ENCODE results near the gene MEGF11. TPM values are rescaled to one million over a fixed set of nuclear protein-coding genes. Genes with fewer than 3 reads are reported as not detected.

Gene MEGF11
- total RNA-seq, 1 donor from 2014 or later = 0.77 TPM

- H3K4me3 Mint-ChIP-seq (ENCODE audit: unreplicated experiment) = no peak overlapping the region
- peaks cover 3% of the 10 kb centered on the region for H3K27me3 Mint-ChIP-seq (ENCODE audit: unreplicated experiment)
- H3K4me1 Mint-ChIP-seq (ENCODE audit: unreplicated experiment) = no peaks in the 10 kb centered on the region
- no peaks in the 10 kb centered on the region for H3K36me3 Mint-ChIP-seq (ENCODE audit: low read depth, unreplicated experiment)
- DNase-seq (ENCODE audit: low spot score) = no peak
- H3K9me3 Mint-ChIP-seq (ENCODE audit: unreplicated experiment) = no peaks in the 10 kb centered on the region
- H3K27ac Mint-ChIP-seq (ENCODE audit: unreplicated experiment) = no peak overlapping the region
- no peak for TF ChIP-seq CTCF (IDR thresholded peaks at IDR 0.05; ENCODE audit: unreplicated experiment)
Measured at GRCh38 chr15:66172324-66172980, 81.1 kb downstream of the MEGF11 start.

- Mint-ChIP-seq H3K9me3 (ENCODE audit: unreplicated experiment) (no peaks in the 10 kb centered on the region), H3K4me1 (ENCODE audit: unreplicated experiment) (no peaks in the 10 kb centered on the region), H3K4me3 (ENCODE audit: unreplicated experiment) (no peak overlapping the region), H3K36me3 (ENCODE audit: low read depth, unreplicated experiment) (no peaks in the 10 kb centered on the region), H3K27me3 (ENCODE audit: unreplicated experiment) (peaks cover 3% of the 10 kb centered on the region), H3K27ac (ENCODE audit: unreplicated experiment) (no peak overlapping the region)
- DNase-seq (ENCODE audit: low spot score) = no peak
- TF ChIP-seq CTCF (IDR thresholded peaks at IDR 0.05; ENCODE audit: unreplicated experiment) = no peak
Measured at GRCh38 chr15:66171841-66172240, 81.7 kb downstream of the MEGF11 start.

GRCh38 chr15:66170716-66171115, 82.8 kb downstream of the MEGF11 start:
- peaks cover 8% of the 10 kb centered on the region for H3K4me1 Mint-ChIP-seq (ENCODE audit: unreplicated experiment)
- H3K4me3 Mint-ChIP-seq (ENCODE audit: unreplicated experiment) = no peak overlapping the region
- no peak overlapping the region for H3K27ac Mint-ChIP-seq (ENCODE audit: unreplicated experiment)
- H3K27me3 Mint-ChIP-seq (ENCODE audit: unreplicated experiment) = peaks cover 3% of the 10 kb centered on the region
- H3K9me3 Mint-ChIP-seq (ENCODE audit: unreplicated experiment) = no peaks in the 10 kb centered on the region
- no peaks in the 10 kb centered on the region for H3K36me3 Mint-ChIP-seq (ENCODE audit: low read depth, unreplicated experiment)
- TF ChIP-seq CTCF (IDR thresholded peaks at IDR 0.05; ENCODE audit: unreplicated experiment) = no peak
- DNase-seq (ENCODE audit: low spot score) = no peak

- peaks cover 5% of the 10 kb centered on the region for H3K27me3 Mint-ChIP-seq (ENCODE audit: unreplicated experiment)
- H3K9me3 Mint-ChIP-seq (ENCODE audit: unreplicated experiment) = no peaks in the 10 kb centered on the region
- no peak for TF ChIP-seq CTCF (IDR thresholded peaks at IDR 0.05; ENCODE audit: unreplicated experiment)
- H3K36me3 Mint-ChIP-seq (ENCODE audit: low read depth, unreplicated experiment) = no peaks in the 10 kb centered on the region
- DNase-seq (ENCODE audit: low spot score) = no peak
- H3K27ac Mint-ChIP-seq (ENCODE audit: unreplicated experiment) = no peak overlapping the region
- no peak overlapping the region for H3K4me3 Mint-ChIP-seq (ENCODE audit: unreplicated experiment)
- peaks cover 8% of the 10 kb centered on the region for H3K4me1 Mint-ChIP-seq (ENCODE audit: unreplicated experiment)
Measured at GRCh38 chr15:66170042-66170441, 83.5 kb downstream of the MEGF11 start.

GRCh38 chr15:66169625-66170024, 83.9 kb downstream of the MEGF11 start:
- H3K4me3 Mint-ChIP-seq (ENCODE audit: unreplicated experiment) = no peak overlapping the region
- TF ChIP-seq CTCF (IDR thresholded peaks at IDR 0.05; ENCODE audit: unreplicated experiment) = no peak
- H3K9me3 Mint-ChIP-seq (ENCODE audit: unreplicated experiment) = no peaks in the 10 kb centered on the region
- no peak overlapping the region for H3K27ac Mint-ChIP-seq (ENCODE audit: unreplicated experiment)
- peaks cover 5% of the 10 kb centered on the region for H3K27me3 Mint-ChIP-seq (ENCODE audit: unreplicated experiment)
- no peaks in the 10 kb centered on the region for H3K36me3 Mint-ChIP-seq (ENCODE audit: low read depth, unreplicated experiment)
- H3K4me1 Mint-ChIP-seq (ENCODE audit: unreplicated experiment) = peaks cover 8% of the 10 kb centered on the region
- no peak for DNase-seq (ENCODE audit: low spot score)
